ENCODE results near the gene BTBD9.

- TF ChIP-seq POLR2A (IDR thresholded peaks at IDR 0.05; ENCODE audit: low read length) (no peak), GATA1 (IDR thresholded peaks at IDR 0.05; ENCODE audit: low read depth, low read length) (no peak)
Observed at GRCh38 chr6:38578075-38578474, 61.7 kb downstream of the BTBD9 start.

Data from erythroblast (primary cell).